GM23338 (cell line): ENCODE data around the gene CLEC3A. TPM values are rescaled to one million over a fixed set of nuclear protein-coding genes. Genes with fewer than 3 reads are reported as not detected.

Source experiments
- ATAC-seq: fragments of 200-7000 bp; cut with Tn5 transposase; 3 replicates; pipeline ENCODE4 v1.9.1; 2020
- DNase-seq: peaks from one replicate; pipeline ENCODE4 v3.0.0-alpha.2; 2015; ENCODE audit warnings: low spot score
- H2AFZ ChIP-seq: fragments of 200-600 bp; sonication (generic); 2 replicates; pipeline ENCODE4 v1.8.0; 2016; ENCODE audit warnings: antibody characterized with exemption, mild to moderate bottlenecking, moderate library complexity
- H3F3A ChIP-seq: fragments of 200-600 bp; sonication (generic); replicated peaks from 2 replicates; pipeline ENCODE4 v1.8.0; 2017; ENCODE audit warnings: antibody characterized with exemption, mixed run types, low read depth
- H3K27ac ChIP-seq: fragments of 200-600 bp; sonication (generic); 2 replicates; pipeline ENCODE4 v1.6.1; 2016; ENCODE audit warnings: low read depth
- H3K27me3 ChIP-seq: fragments of 200-600 bp; sonication (generic); 2 replicates; pipeline ENCODE4 v1.8.0; 2016; ENCODE audit warnings: mild to moderate bottlenecking, mixed run types, moderate library complexity; ENCODE audit not compliant: insufficient read depth
- H3K36me3 ChIP-seq: fragments of 200-600 bp; sonication (generic); 2 replicates; pipeline ENCODE4 v1.8.0; 2016; ENCODE audit warnings: mild to moderate bottlenecking; ENCODE audit not compliant: insufficient read depth
- H3K4me1 ChIP-seq: fragments of 200-600 bp; sonication (generic); 2 replicates; pipeline ENCODE4 v1.8.0; 2016; ENCODE audit warnings: mild to moderate bottlenecking, moderate library complexity; ENCODE audit not compliant: insufficient read depth
- H3K4me2 ChIP-seq: fragments of 200-600 bp; sonication (generic); 2 replicates; pipeline ENCODE4 v1.7.1; 2017; ENCODE audit warnings: mixed run types
- H3K4me3 ChIP-seq: fragments of 200-600 bp; sonication (generic); 2 replicates; pipeline ENCODE4 v1.6.1; 2016; ENCODE audit warnings: mixed run types
- H3K79me2 ChIP-seq: fragments of 200-600 bp; sonication (generic); replicated peaks from 2 replicates; pipeline ENCODE4 v1.8.0; 2017; ENCODE audit warnings: mild to moderate bottlenecking; ENCODE audit not compliant: insufficient read depth
- H3K9me2 ChIP-seq: fragments of 200-600 bp; sonication (generic); 2 replicates; pipeline ENCODE4 v1.8.0; 2017; ENCODE audit not compliant: insufficient read depth
- H4K20me1 ChIP-seq: fragments of 200-600 bp; sonication (generic); replicated peaks from 2 replicates; pipeline ENCODE4 v1.8.0; 2017; ENCODE audit warnings: mild to moderate bottlenecking; ENCODE audit not compliant: insufficient read depth
- H3K27ac Mint-ChIP-seq: 2 replicates; pipeline ENCODE4 v1.8.0; 2020; ENCODE audit warnings: inconsistent platforms, mild to moderate bottlenecking, moderate library complexity, mixed read lengths
- H3K27me3 Mint-ChIP-seq: 3 replicates; pipeline ENCODE4 v1.8.0; 2022; ENCODE audit warnings: low read depth, mild to moderate bottlenecking, moderate library complexity, mixed read lengths, inconsistent platforms; ENCODE audit not compliant: insufficient read depth, poor library complexity
- H3K36me3 Mint-ChIP-seq: 3 replicates; pipeline ENCODE4 v1.8.0; 2021; ENCODE audit warnings: low read depth, mild to moderate bottlenecking, inconsistent platforms, moderate library complexity, mixed read lengths
- H3K4me1 Mint-ChIP-seq: 3 replicates; pipeline ENCODE4 v1.8.0; 2020; ENCODE audit warnings: mild to moderate bottlenecking, inconsistent platforms, mixed read lengths
- H3K4me3 Mint-ChIP-seq: 3 replicates; pipeline ENCODE4 v1.8.0; 2021; ENCODE audit warnings: moderate library complexity, mild to moderate bottlenecking, inconsistent platforms, mixed read lengths
- H3K9me3 Mint-ChIP-seq: 3 replicates; pipeline ENCODE4 v1.8.0; 2020; ENCODE audit warnings: moderate library complexity, mild to moderate bottlenecking, inconsistent platforms, mixed read lengths
- ETS1 ChIP-seq: IDR thresholded peaks from 2 replicates; pipeline ENCODE4 v1.6.1; 2016; ENCODE audit warnings: antibody characterized with exemption
- EZH2 ChIP-seq: fragments of 200-600 bp; sonication (generic); IDR thresholded peaks from one replicate; pipeline ENCODE4 v1.8.0; 2017; ENCODE audit warnings: antibody characterized with exemption, mild to moderate bottlenecking, low read depth; ENCODE audit not compliant: unreplicated experiment
- EZH2phosphoT487 ChIP-seq: fragments of 200-600 bp; sonication (generic); IDR thresholded peaks from one replicate; pipeline ENCODE4 v1.8.1; 2018; ENCODE audit warnings: antibody characterized with exemption; ENCODE audit not compliant: unreplicated experiment
- JUNB ChIP-seq: IDR thresholded peaks from one replicate; pipeline ENCODE4 v1.6.1; 2016; ENCODE audit warnings: antibody characterized with exemption; ENCODE audit not compliant: unreplicated experiment
- NANOG ChIP-seq: IDR thresholded peaks from 2 replicates; pipeline ENCODE4 v1.6.1; 2016; ENCODE audit warnings: antibody characterized with exemption, borderline replicate concordance
- POLR2AphosphoS5 ChIP-seq: IDR thresholded peaks from 2 replicates; pipeline ENCODE4 v1.6.1; 2016; ENCODE audit warnings: antibody characterized with exemption, low read depth
- STAT1 ChIP-seq: IDR thresholded peaks from one replicate; pipeline ENCODE4 v1.6.1; 2016; ENCODE audit warnings: antibody characterized with exemption; ENCODE audit not compliant: unreplicated experiment
- ZNF462 ChIP-seq: fragments of 250-450 bp; sonication (Bioruptor Pico); IDR thresholded peaks from 2 replicates; pipeline ENCODE4 v1.5.0; 2020; ENCODE audit warnings: mild to moderate bottlenecking, moderate library complexity
- long read RNA-seq: library from polyadenylated mRNA; unstranded; transcript quantifications from one replicate; pipeline ENCODE4 v2.0.0, GENCODE V29; 2020; ENCODE audit not compliant: unreplicated experiment
- polyA plus RNA-seq: library from polyadenylated mRNA; unstranded; fragments of >200 nt; fragmentation: Nextera tagmentation; extraction: Ambion mirVana; gene quantifications from 2 replicates; pipeline ENCODE4 v1.2.1, GENCODE V29; 2016
- total RNA-seq: library from RNA; depleted of rRNA; stranded (reverse); fragments of >200 nt; shearing (Covaris generic); gene quantifications from 2 replicates; pipeline ENCODE4 v1.2.3, GENCODE V29; 2014; rRNA removed

CLEC3A gene
- total RNA-seq: not detected in 2 replicates
- polyA plus RNA-seq: not detected in 2 replicates
- long read RNA-seq: 0 reads

GRCh38 chr16:78022347-78023060 is at the start of gene CLEC3A:
CLEC3A (plus strand) TSS chr16:78022548; CDS start chr16:78022627, 79 bp downstream.
- no peak within 1 kb of the TSS for H3K4me3 ChIP-seq
- ATAC-seq (peak; percentile 84), DNase-seq (peak; percentile 37)
- no peaks in the 10 kb centered on the region; the same call in 2 of the 3 replicates for H3K36me3 Mint-ChIP-seq
- no peak within 1 kb of the TSS for H3K27ac Mint-ChIP-seq
- H3K36me3 ChIP-seq: no peaks in the 10 kb centered on the region
- no peaks in the 10 kb centered on the region; the same call in 1 of the 2 replicates for H4K20me1 ChIP-seq
- TF ChIP-seq ZNF462 (CRISPR knock-in tag) (no peak), ETS1 (no peak), STAT1 (no peak), EZH2 (no peak), POLR2AphosphoS5 (no peak), NANOG (no peak), EZH2phosphoT487 (no peak), JUNB (no peak)
- H2AFZ ChIP-seq: no peak within 1 kb of the TSS
- peaks cover 2% of the 10 kb centered on the region for H3K27me3 Mint-ChIP-seq
- no peaks in the 10 kb centered on the region for H3F3A ChIP-seq
- H3K27me3 ChIP-seq: no peaks in the 10 kb centered on the region
- no peaks in the 10 kb centered on the region for H3K9me2 ChIP-seq
- H3K9me3 Mint-ChIP-seq: no peaks in the 10 kb centered on the region
- no peak within 1 kb of the TSS for H3K4me2 ChIP-seq
- no peak within 1 kb of the TSS for H3K27ac ChIP-seq
- peaks cover 8% of the 10 kb centered on the region for H3K4me1 ChIP-seq
- no peak within 1 kb of the TSS for H3K4me3 Mint-ChIP-seq
- peaks cover 23% of the 10 kb centered on the region; the same call in 2 of the 3 replicates for H3K4me1 Mint-ChIP-seq
- no peaks in the 10 kb centered on the region for H3K79me2 ChIP-seq
